Erythroblast (primary cell): ENCODE data around the gene EXOC5.

Experiments
- DNase-seq, 2 experiments: peaks; one replicate each; lab custom pipeline; 2025; lab: John Stamatoyannopoulos, UW
- GATA1 ChIP-seq: IDR thresholded peaks from 2 replicates; pipeline ENCODE4 v1.6.1; 2011; ENCODE audit warnings: low read depth, mild to moderate bottlenecking, control low read depth, low read length, moderate library complexity
- POLR2A ChIP-seq: IDR thresholded peaks from 2 replicates; pipeline ENCODE4 v1.6.1; 2011; ENCODE audit warnings: mild to moderate bottlenecking, low read length

The EXOC5 gene

GRCh38 chr14:57169901-57170300 is 98.8 kb downstream of the EXOC5 start:
- TF ChIP-seq POLR2A (no peak), GATA1 (no peak)

DNA sequence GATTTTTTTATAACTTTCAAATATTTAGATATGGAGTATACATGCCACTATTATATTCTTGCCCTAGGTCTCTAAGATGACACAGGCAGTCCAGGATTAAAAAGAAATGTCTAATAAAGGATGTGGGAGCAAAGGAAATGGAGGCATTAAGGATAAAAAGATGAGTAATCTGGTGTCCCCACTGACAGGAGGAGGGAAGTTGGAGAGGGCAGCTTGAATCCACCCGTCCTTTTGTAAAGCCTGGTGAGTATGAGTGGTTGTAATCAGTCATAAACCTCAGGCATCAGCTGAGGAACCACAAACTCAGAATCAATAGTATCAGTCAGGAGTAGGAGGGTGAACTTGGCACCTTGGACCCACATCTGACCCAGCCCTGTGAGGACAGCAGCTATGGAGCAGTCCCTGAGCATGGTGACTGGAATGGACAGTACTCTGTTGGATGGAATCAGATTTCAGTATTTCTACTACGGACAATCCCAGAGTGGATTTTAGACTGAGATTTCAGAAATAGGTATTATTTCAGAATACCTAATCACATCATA is 100.5 kb downstream of the EXOC5 start:
- DNase-seq = no peak
- TF ChIP-seq POLR2A (no peak), GATA1 (no peak)

More at GRCh38 chr14:57169901-57170300, 98.8 kb downstream of the EXOC5 start:
- DNase-seq = no peak

DNA sequence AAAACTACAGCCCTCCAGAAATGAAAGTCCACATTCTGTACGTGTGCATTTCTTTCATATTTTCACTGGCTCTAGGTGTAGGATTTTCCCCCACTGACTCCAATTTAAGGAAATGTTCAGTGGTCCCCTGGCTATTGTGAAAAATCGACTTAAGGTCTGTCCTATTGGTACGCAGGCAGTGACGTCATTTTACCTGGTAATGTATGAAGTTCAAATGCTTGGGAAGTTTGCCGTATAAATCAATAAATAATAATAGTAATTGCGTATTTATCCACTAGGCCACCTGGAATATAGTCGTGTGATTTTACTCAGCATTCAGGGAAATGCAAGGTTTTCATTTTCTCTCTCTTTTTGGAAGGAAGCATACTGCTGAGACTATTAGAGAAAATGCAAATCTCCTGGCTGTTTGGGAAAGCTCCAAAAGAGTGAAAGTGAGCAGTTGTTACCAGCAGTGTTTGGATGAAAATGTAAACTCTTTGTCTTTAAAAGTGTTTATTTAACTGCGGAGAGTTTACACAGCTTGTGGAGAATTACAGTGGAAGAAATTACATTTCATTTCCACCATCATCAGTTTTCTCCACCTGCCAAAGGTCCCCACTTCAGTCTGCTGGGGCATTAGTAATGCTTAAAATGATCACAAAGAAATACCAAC is 107.0 kb downstream of the EXOC5 start:
- no peak for DNase-seq
- TF ChIP-seq POLR2A (no peak), GATA1 (no peak)

DNA sequence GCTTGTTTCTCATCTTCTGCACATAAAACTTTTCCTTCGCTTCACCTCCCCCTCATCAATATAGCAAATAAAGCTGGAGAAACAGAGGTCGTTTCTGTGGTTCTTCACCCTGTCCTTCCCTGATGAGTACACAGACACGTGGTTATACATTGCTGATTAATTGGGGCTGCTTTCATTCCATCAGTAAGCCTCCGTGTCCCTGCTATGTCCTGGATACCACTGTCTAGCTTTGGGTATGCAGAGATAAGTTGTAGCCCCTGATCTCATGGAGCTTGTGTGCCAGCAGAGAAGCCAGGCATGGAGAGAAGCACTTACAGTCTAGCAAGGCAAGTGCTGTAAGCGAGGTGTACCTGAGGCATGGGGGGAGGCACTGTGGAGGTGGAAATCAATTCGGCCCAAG is 108.4 kb downstream of the EXOC5 start:
- DNase-seq = no peak
- no peak for TF ChIP-seq POLR2A
- no peak for TF ChIP-seq GATA1

DNA sequence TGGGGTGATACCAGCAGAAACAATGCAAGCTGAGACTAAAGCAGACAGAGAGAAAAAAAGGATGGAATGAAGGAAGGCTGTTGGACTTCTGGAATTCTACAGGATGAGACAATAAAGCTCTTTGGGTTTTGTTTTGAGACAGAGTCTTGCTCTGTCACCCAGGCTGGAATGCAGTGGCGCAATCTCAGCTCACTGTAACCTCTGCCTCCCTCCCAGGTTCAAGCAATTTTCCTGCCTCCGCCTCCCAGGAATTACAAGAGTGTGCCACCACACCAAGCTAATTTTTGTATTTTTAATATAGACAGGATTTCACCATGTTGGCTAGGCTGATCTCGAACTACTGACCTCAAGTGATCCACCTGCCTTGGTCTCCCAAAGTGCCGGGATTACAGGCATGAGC is 115.4 kb downstream of the EXOC5 start:
- TF ChIP-seq POLR2A = no peak
- no peak for TF ChIP-seq GATA1

More for the DNA sequence above, 115.4 kb downstream of the EXOC5 start:
- no peak for DNase-seq
